ENCODE data around the gene HDGF. TPM values are rescaled to one million over a fixed set of nuclear protein-coding genes. Genes with fewer than 3 reads are reported as not detected.

Gene HDGF
- total RNA-seq, 2 donors from 2014 or later = 93.5 to 118 TPM

- DNase-seq (ENCODE audit: low spot score) = no peak
- H3K4me1 ChIP-seq (ENCODE audit: control insufficient read depth in 1 of 2, low read depth in 2 of 2) = peaks cover 10 to 15% of the 10 kb centered on the region in 2 donors
- no peaks in the 10 kb centered on the region for H3K9me3 ChIP-seq
- no peaks in the 10 kb centered on the region for H3K27me3 ChIP-seq (replicated peaks; ENCODE audit: insufficient read depth)
- TF ChIP-seq CTCF (IDR thresholded peaks at IDR 0.05) = no peak
- no peak overlapping the region for H3K4me3 ChIP-seq
- no peak overlapping the region for H3K27ac ChIP-seq
- ATAC-seq (ENCODE audit: insufficient number of reproducible peaks, low FRiP score, low read depth) = no peak
- H3K36me3 ChIP-seq = peaks cover 21% of the 10 kb centered on the region
These were observed 12.6 kb downstream of the HDGF start for GRCh38 chr1:156738916-156739315.

GRCh38 chr1:156738407-156738806 is 13.1 kb downstream of the HDGF start:
- peaks cover 20% of the 10 kb centered on the region for H3K36me3 ChIP-seq
- H3K4me1 ChIP-seq (ENCODE audit: control insufficient read depth in 1 of 2, low read depth in 2 of 2) = peaks cover 10 to 15% of the 10 kb centered on the region in 2 donors
- H3K4me3 ChIP-seq = no peak overlapping the region
- no peaks in the 10 kb centered on the region for H3K9me3 ChIP-seq
- no peak overlapping the region for H3K27ac ChIP-seq
- no peaks in the 10 kb centered on the region for H3K27me3 ChIP-seq (replicated peaks; ENCODE audit: insufficient read depth)
- DNase-seq (ENCODE audit: low spot score) (no peak), ATAC-seq (ENCODE audit: insufficient number of reproducible peaks, low FRiP score, low read depth) (no peak)
- no peak for TF ChIP-seq CTCF (IDR thresholded peaks at IDR 0.05)

GRCh38 chr1:156733989-156734584 is 17.4 kb downstream of the HDGF start:
- no peak for DNase-seq (ENCODE audit: low spot score)
- TF ChIP-seq CTCF (IDR thresholded peaks at IDR 0.05) = no peak
- ATAC-seq (ENCODE audit: insufficient number of reproducible peaks, low FRiP score, low read depth) = no peak
- Histone ChIP-seq H3K27me3 (replicated peaks; ENCODE audit: insufficient read depth) (no peaks in the 10 kb centered on the region), H3K4me1 (ENCODE audit: control insufficient read depth in 1 of 2, low read depth in 2 of 2) (peaks cover 0 to 12% of the 10 kb centered on the region in 2 donors), H3K27ac (no peak overlapping the region), H3K9me3 (no peaks in the 10 kb centered on the region), H3K4me3 (no peak overlapping the region), H3K36me3 (peaks cover 11% of the 10 kb centered on the region)

- TF ChIP-seq CTCF (IDR thresholded peaks at IDR 0.05) = no peak
- peak; percentile 92 for DNase-seq (ENCODE audit: low spot score)
- H3K36me3 ChIP-seq = peaks cover 8% of the 10 kb centered on the region
- H3K4me3 ChIP-seq = peak within 1 kb of the TSS; percentile 80
- no peaks in the 10 kb centered on the region for H3K27me3 ChIP-seq (replicated peaks; ENCODE audit: insufficient read depth)
- H3K9me3 ChIP-seq = no peaks in the 10 kb centered on the region
- H3K27ac ChIP-seq = peak within 1 kb of the TSS; percentile 97 to 99
- peaks cover 27 to 57% of the 10 kb centered on the region in 2 donors for H3K4me1 ChIP-seq (ENCODE audit: control insufficient read depth in 1 of 2, low read depth in 2 of 2)
- ATAC-seq (ENCODE audit: insufficient number of reproducible peaks, low FRiP score, low read depth) = peak; percentile 98
These were observed 22.6 kb downstream of the HDGF start, which contains the start of gene ISG20L2 for GRCh38 chr1:156728599-156729462. TSS of gene ISG20L2 (minus strand) at chr1:156728766. CDS start at chr1:156727652, 1,114 bp downstream.

GRCh38 chr1:156727926-156728598 is 23.4 kb downstream of the HDGF start, which contains the start of gene METTL25B:
TSS of gene METTL25B (plus strand) at chr1:156728469. CDS start at chr1:156729105, 636 bp downstream.
- peak; percentile 54 for ATAC-seq (ENCODE audit: insufficient number of reproducible peaks, low FRiP score, low read depth)
- peak within 1 kb of the TSS; percentile 97 to 99 for H3K27ac ChIP-seq
- H3K9me3 ChIP-seq = no peaks in the 10 kb centered on the region
- TF ChIP-seq CTCF (IDR thresholded peaks at IDR 0.05) = no peak
- no peaks in the 10 kb centered on the region for H3K27me3 ChIP-seq (replicated peaks; ENCODE audit: insufficient read depth)
- peaks cover 27 to 57% of the 10 kb centered on the region in 2 donors for H3K4me1 ChIP-seq (ENCODE audit: control insufficient read depth in 1 of 2, low read depth in 2 of 2)
- DNase-seq (ENCODE audit: low spot score) = no peak
- H3K36me3 ChIP-seq = peaks cover 16% of the 10 kb centered on the region
- H3K4me3 ChIP-seq = peak within 1 kb of the TSS; percentile 80
